Lung (tissue), 12 donors: ENCODE data around the gene DENND1A. TPM values are rescaled to one million over a fixed set of nuclear protein-coding genes. Genes with fewer than 3 reads are reported as not detected.

Source experiments
- ATAC-seq: fragments of 200-7000 bp; cut with Tn5 transposase; one replicate; pipeline ENCODE4 v1.9.1; 2020; ENCODE audit warnings: moderate number of reproducible peaks; ENCODE audit not compliant: insufficient read depth, low FRiP score
- DNase-seq, 3 donors: peaks; one replicate each; pipeline ENCODE4 v3.0.0-alpha.2; 2013 to 2017
- H3K27ac ChIP-seq, 2 donors: one replicate each; pipeline ENCODE4 v1.5.1; 2013; ENCODE audit warnings: mild to moderate bottlenecking in 2 of 2, moderate library complexity in 2 of 2, control low read depth in 1 of 2, inconsistent platforms in 1 of 2, low read depth in 1 of 2, low read length in 1 of 2
- H3K27me3 ChIP-seq, 3 donors: one replicate each; pipeline ENCODE4 v1.5.1; 2013; ENCODE audit warnings: low read length in 2 of 3; ENCODE audit not compliant: control insufficient read depth in 3 of 3, insufficient read depth in 3 of 3
- H3K36me3 ChIP-seq, 4 donors: one replicate each; pipeline ENCODE4 v1.5.1; 2013; ENCODE audit warnings: low read length in 4 of 4, mild to moderate bottlenecking in 1 of 4, moderate library complexity in 1 of 4; ENCODE audit not compliant: control insufficient read depth in 4 of 4, insufficient read depth in 4 of 4
- H3K4me1 ChIP-seq, 5 donors: one replicate each; pipeline ENCODE4 v1.5.1; 2013; ENCODE audit warnings: low read length in 5 of 5, mild to moderate bottlenecking in 2 of 5, moderate library complexity in 1 of 5; ENCODE audit not compliant: control insufficient read depth in 5 of 5, insufficient read depth in 5 of 5
- H3K4me3 ChIP-seq: one replicate; pipeline ENCODE4 v1.5.1; 2013; ENCODE audit warnings: mild to moderate bottlenecking, control low read depth, moderate library complexity
- H3K9ac ChIP-seq, 2 donors: one replicate each; pipeline ENCODE4 v1.5.1; 2013; ENCODE audit warnings: low read length in 2 of 2, control low read depth in 1 of 2; ENCODE audit not compliant: insufficient read depth in 1 of 2
- H3K9me3 ChIP-seq, 4 donors: one replicate each; pipeline ENCODE4 v1.5.1; 2013; ENCODE audit warnings: low read length in 3 of 4, mild to moderate bottlenecking in 1 of 4, moderate library complexity in 1 of 4; ENCODE audit not compliant: control insufficient read depth in 4 of 4, insufficient read depth in 3 of 4
- WGBS, 2 donors: extraction: QIAGEN DNeasy Blood & Tissue Kit; methylation state at CpG; one replicate each; pipeline ENCODE4 v1.1.7; 2013; 5-methylcytosine and 5-hydroxymethylcytosine counted together
- polyA plus RNA-seq, 2 donors: library from polyadenylated mRNA; stranded (reverse); fragments of 200-250 nt; gene quantifications; one replicate each; pipeline ENCODE4 v1.2.1, GENCODE V29; 2013
- total RNA-seq, 2 donors: library from RNA; depleted of rRNA in 1 of 2; stranded (reverse); fragments of >200 nt in 1 of 2; gene quantifications; one replicate each; pipeline ENCODE4 v1.2.1, GENCODE V29; 2014 to 2021
- TF ChIP-seq, protein P1 (sequence below): IDR thresholded peaks from 2 replicates; pipeline ENCODE4 v1.5.1; 2012; ENCODE audit warnings: mild to moderate bottlenecking; ENCODE audit errors: control extremely low read depth, extremely low read depth
- donor health status: control.
- donor health status: control.
- donor health status: Bipolar disorder and iron deficiency.
- donor health status: healthy.
- donor health status: DM: yes; HTN: yes; CAD: no.

DENND1A gene
- total and polyA plus RNA-seq, 4 donors: 5.7 to 29.8 (median 14.5) TPM

DNA sequence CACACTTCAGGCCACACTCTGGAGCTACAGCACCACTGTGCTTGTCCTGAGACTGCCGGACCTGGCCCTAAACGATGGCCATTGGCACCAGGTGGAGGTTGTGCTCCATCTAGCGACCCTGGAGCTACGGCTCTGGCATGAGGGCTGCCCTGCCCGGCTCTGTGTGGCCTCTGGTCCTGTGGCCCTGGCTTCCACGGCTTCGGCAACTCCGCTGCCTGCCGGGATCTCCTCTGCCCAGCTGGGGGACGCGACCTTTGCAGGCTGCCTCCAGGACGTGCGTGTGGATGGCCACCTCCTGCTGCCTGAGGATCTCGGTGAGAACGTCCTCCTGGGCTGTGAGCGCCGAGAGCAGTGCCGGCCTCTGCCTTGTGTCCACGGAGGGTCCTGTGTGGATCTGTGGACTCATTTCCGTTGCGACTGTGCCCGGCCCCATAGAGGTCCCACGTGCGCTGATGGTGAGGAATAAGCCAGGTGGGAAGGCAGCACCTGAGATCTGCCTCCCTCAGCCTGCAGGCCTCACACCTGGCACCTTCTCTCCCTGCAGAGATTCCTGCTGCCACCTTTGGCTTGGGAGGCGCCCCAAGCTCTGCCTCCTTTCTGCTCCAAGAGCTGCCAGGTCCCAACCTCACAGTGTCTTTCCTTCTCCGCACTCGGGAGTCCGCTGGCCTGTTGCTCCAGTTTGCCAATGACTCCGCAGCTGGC lies 559.2 kb downstream of the DENND1A start:
- Histone ChIP-seq H3K9me3 (no peaks in the 10 kb centered on the region), H3K36me3 (no peaks in the 10 kb centered on the region), H3K4me3 (no peak overlapping the region), H3K4me1 (peaks cover 0 to 16% (median 0%) of the 10 kb centered on the region in 5 donors), H3K27ac (no peak overlapping the region), H3K9ac (no peak overlapping the region), H3K27me3 (peaks cover 13 to 33% (median 20%) of the 10 kb centered on the region in 3 donors)
- TF ChIP-seq, protein P1, sequence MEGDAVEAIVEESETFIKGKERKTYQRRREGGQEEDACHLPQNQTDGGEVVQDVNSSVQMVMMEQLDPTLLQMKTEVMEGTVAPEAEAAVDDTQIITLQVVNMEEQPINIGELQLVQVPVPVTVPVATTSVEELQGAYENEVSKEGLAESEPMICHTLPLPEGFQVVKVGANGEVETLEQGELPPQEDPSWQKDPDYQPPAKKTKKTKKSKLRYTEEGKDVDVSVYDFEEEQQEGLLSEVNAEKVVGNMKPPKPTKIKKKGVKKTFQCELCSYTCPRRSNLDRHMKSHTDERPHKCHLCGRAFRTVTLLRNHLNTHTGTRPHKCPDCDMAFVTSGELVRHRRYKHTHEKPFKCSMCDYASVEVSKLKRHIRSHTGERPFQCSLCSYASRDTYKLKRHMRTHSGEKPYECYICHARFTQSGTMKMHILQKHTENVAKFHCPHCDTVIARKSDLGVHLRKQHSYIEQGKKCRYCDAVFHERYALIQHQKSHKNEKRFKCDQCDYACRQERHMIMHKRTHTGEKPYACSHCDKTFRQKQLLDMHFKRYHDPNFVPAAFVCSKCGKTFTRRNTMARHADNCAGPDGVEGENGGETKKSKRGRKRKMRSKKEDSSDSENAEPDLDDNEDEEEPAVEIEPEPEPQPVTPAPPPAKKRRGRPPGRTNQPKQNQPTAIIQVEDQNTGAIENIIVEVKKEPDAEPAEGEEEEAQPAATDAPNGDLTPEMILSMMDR: no peak
- ATAC-seq (no peak), DNase-seq (no peak)
- 84 to 91% methylated on average over 29 of the region's 29 CpGs for WGBS, 2 donors

DNA sequence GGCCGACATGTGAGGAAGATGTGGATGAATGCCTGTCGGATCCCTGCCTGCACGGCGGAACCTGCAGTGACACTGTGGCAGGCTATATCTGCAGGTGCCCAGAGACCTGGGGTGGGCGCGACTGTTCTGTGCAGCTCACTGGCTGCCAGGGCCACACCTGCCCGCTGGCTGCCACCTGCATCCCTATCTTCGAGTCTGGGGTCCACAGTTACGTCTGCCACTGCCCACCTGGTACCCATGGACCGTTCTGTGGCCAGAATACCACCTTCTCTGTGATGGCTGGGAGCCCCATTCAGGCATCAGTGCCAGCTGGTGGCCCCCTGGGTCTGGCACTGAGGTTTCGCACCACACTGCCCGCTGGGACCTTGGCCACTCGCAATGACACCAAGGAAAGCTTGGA lies 559.8 kb downstream of the DENND1A start:
- Histone ChIP-seq H3K9me3 (no peaks in the 10 kb centered on the region), H3K27me3 (peaks cover 13 to 31% (median 20%) of the 10 kb centered on the region in 3 donors), H3K36me3 (no peaks in the 10 kb centered on the region), H3K4me3 (no peak overlapping the region), H3K27ac (no peak overlapping the region), H3K4me1 (peaks cover 0 to 13% (median 0%) of the 10 kb centered on the region in 5 donors), H3K9ac (no peak overlapping the region)
- 92 to 93% methylated on average over 13 of the region's 13 CpGs for WGBS, 2 donors
- TF ChIP-seq, protein P1: no peak
- DNase-seq (no peak), ATAC-seq (no peak)

DNA sequence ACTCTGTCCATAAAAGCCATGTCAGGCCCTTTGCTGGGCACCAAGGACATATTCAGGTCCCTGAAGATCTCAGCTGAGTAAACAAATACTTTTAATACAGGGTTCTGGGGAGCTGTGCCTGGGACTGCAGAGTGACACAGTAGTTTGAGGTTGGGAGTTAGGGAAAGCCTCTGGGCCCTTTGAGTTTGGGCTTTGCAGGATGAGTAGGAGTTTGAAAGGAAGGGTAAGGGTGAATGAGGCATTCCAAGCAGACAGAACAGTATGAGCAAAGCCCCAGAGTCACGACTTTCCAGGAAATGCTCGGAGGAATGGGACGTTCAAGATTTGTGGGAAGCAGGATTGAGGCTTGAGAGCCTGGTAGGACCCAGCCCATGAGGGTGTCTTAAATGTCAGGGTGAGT lies 560.6 kb downstream of the DENND1A start:
- peaks cover 13 to 23% (median 16%) of the 10 kb centered on the region in 3 donors for H3K27me3 ChIP-seq
- H3K9ac ChIP-seq: no peak overlapping the region
- no peak overlapping the region for H3K27ac ChIP-seq

More for the DNA sequence above, 560.6 kb downstream of the DENND1A start:
- H3K9me3 ChIP-seq: no peaks in the 10 kb centered on the region
- no peaks in the 10 kb centered on the region for H3K36me3 ChIP-seq
- no peak overlapping the region for H3K4me3 ChIP-seq
- 74 to 84% methylated on average over 3 of the region's 3 CpGs for WGBS, 2 donors
- ATAC-seq: no peak
- TF ChIP-seq, protein P1: no peak
- no peak for DNase-seq
- peaks cover 0 to 16% (median 0%) of the 10 kb centered on the region in 5 donors for H3K4me1 ChIP-seq
